Liver (tissue), 3 donors: Measurements from ENCODE around the gene TMEM86B.

Source experiments
- CTCF ChIP-seq: fragments of 150-350 bp; IDR thresholded peaks from 2 replicates; pipeline ENCODE4 v1.5.1; 2017; ENCODE audit warnings: improper control_type of control experiment, low read depth, low read length; ENCODE audit not compliant: missing input control
- FOXA1 ChIP-seq: IDR thresholded peaks from 2 replicates; pipeline ENCODE4 v1.6.1; 2016; ENCODE audit warnings: antibody characterized with exemption
- JUND ChIP-seq, 2 donors: IDR thresholded peaks; 2 replicates each; pipeline ENCODE4 v1.6.1; 2016; ENCODE audit warnings: antibody characterized with exemption in 2 of 2
- MAX ChIP-seq: IDR thresholded peaks from 2 replicates; pipeline ENCODE4 v1.6.1; 2016; ENCODE audit warnings: antibody characterized with exemption
- RAD21 ChIP-seq, 2 donors: IDR thresholded peaks; 2 replicates each; pipeline ENCODE4 v1.6.1; 2016; ENCODE audit warnings: antibody characterized with exemption in 2 of 2, mild to moderate bottlenecking in 2 of 2
- RXRA ChIP-seq, 2 donors: IDR thresholded peaks; 2 replicates each; pipeline ENCODE4 v1.6.1; 2017 to 2018; ENCODE audit warnings: antibody characterized with exemption in 2 of 2, mild to moderate bottlenecking in 1 of 2
- TAF1 ChIP-seq: conservative IDR thresholded peaks from 2 replicates; pipeline ENCODE4 v1.6.1; 2016; ENCODE audit warnings: antibody characterized with exemption, mild to moderate bottlenecking
- YY1 ChIP-seq: IDR thresholded peaks from 2 replicates; pipeline ENCODE4 v1.6.1; 2016; ENCODE audit warnings: antibody characterized with exemption, mild to moderate bottlenecking
- TF ChIP-seq, protein P1 (sequence below): IDR thresholded peaks from 2 replicates; pipeline ENCODE4 v1.6.1; 2016; ENCODE audit warnings: antibody characterized with exemption
- donor health status: healthy.
- donor health status: healthy.

DNA sequence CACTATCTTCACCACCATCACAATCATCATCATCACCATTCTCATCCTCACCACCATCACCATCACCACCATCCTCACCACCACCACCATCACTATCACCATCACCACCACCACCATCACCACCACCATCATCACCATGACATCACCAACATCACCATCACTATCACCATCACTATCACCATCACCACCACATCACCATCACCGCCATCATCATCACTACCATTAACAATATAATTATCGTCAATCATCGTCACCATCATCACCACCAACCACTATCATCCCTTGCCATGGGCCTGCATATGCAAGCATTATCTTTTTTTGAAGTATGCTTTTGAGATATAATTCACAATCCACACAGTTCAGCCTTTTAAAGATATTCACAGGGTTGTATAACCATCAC, 37.8 kb upstream of the TMEM86B start:
- TF ChIP-seq RXRA (IDR thresholded peaks at IDR 0.05) (no peak), CTCF (no peak), YY1 (no peak), JUND (IDR thresholded peaks at IDR 0.05) (no peak), FOXA1 (no peak), MAX (no peak), RAD21 (IDR thresholded peaks at IDR 0.05) (no peak), TAF1 (no peak)
- TF ChIP-seq, protein P1, sequence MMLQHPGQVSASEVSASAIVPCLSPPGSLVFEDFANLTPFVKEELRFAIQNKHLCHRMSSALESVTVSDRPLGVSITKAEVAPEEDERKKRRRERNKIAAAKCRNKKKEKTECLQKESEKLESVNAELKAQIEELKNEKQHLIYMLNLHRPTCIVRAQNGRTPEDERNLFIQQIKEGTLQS = no peak
